ENCODE results near the gene SLC20A1. TPM values are rescaled to one million over a fixed set of nuclear protein-coding genes. Genes with fewer than 3 reads are reported as not detected.

SLC20A1 gene
- total and polyA plus RNA-seq, 4 donors = 33.0 to 47.2 (median 40.8) TPM

GRCh38 chr2:112688086-112688880 is 42.5 kb downstream of the SLC20A1 start:
- no peak for DNase-seq (ENCODE audit: low read depth in 4 of 6, low spot score in 6 of 6)
- 91% methylated on average over 12 of the region's 14 CpGs for WGBS (ENCODE audit: insufficient coverage)
- no peak overlapping the region for H3K4me3 ChIP-seq (ENCODE audit: low read depth, low read length)
- H3K4me1 ChIP-seq (ENCODE audit: control insufficient read depth, insufficient read depth, low read length) = peaks cover 4% of the 10 kb centered on the region
- H3K27me3 ChIP-seq (ENCODE audit: control insufficient read depth, insufficient read depth, low read length) = no peaks in the 10 kb centered on the region
- H3K36me3 ChIP-seq (ENCODE audit: control insufficient read depth, insufficient read depth, low read length) = no peaks in the 10 kb centered on the region
- H3K27ac ChIP-seq (ENCODE audit: low read depth, low read length) = no peak overlapping the region
- no peaks in the 10 kb centered on the region for H3K9me3 ChIP-seq (ENCODE audit: control insufficient read depth, insufficient read depth, low read length)

GRCh38 chr2:112690853-112691401 is 45.2 kb downstream of the SLC20A1 start:
- 72% methylated on average over 6 of the region's 9 CpGs for WGBS (ENCODE audit: insufficient coverage)
- H3K4me3 ChIP-seq (ENCODE audit: low read depth, low read length) = no peak overlapping the region
- H3K27ac ChIP-seq (ENCODE audit: low read depth, low read length) = no peak overlapping the region
- H3K9me3 ChIP-seq (ENCODE audit: control insufficient read depth, insufficient read depth, low read length) = no peaks in the 10 kb centered on the region
- H3K4me1 ChIP-seq (ENCODE audit: control insufficient read depth, insufficient read depth, low read length) = peaks cover 7% of the 10 kb centered on the region
- no peaks in the 10 kb centered on the region for H3K27me3 ChIP-seq (ENCODE audit: control insufficient read depth, insufficient read depth, low read length)
- H3K36me3 ChIP-seq (ENCODE audit: control insufficient read depth, insufficient read depth, low read length) = no peaks in the 10 kb centered on the region
- peak in 1 of 6 donors; percentile 43 for DNase-seq (ENCODE audit: low read depth in 4 of 6, low spot score in 6 of 6)

- DNase-seq (ENCODE audit: low read depth in 4 of 6, low spot score in 6 of 6) = peak in 2 of 6 donors; percentile 45 to 70
- Histone ChIP-seq H3K27me3 (ENCODE audit: control insufficient read depth, insufficient read depth, low read length) (no peaks in the 10 kb centered on the region), H3K9me3 (ENCODE audit: control insufficient read depth, insufficient read depth, low read length) (no peaks in the 10 kb centered on the region), H3K4me3 (ENCODE audit: low read depth, low read length) (no peak overlapping the region), H3K36me3 (ENCODE audit: control insufficient read depth, insufficient read depth, low read length) (no peaks in the 10 kb centered on the region), H3K4me1 (ENCODE audit: control insufficient read depth, insufficient read depth, low read length) (peaks cover 7% of the 10 kb centered on the region), H3K27ac (ENCODE audit: low read depth, low read length) (no peak overlapping the region)
- WGBS (ENCODE audit: insufficient coverage) = no CpG with 5 or more reads among the region's 4 CpGs
Measured at GRCh38 chr2:112691881-112692281, 46.1 kb downstream of the SLC20A1 start.

GRCh38 chr2:112692495-112692911 is 46.8 kb downstream of the SLC20A1 start:
- Histone ChIP-seq H3K27ac (ENCODE audit: low read depth, low read length) (no peak overlapping the region), H3K36me3 (ENCODE audit: control insufficient read depth, insufficient read depth, low read length) (no peaks in the 10 kb centered on the region), H3K27me3 (ENCODE audit: control insufficient read depth, insufficient read depth, low read length) (no peaks in the 10 kb centered on the region), H3K4me1 (ENCODE audit: control insufficient read depth, insufficient read depth, low read length) (peaks cover 7% of the 10 kb centered on the region), H3K9me3 (ENCODE audit: control insufficient read depth, insufficient read depth, low read length) (no peaks in the 10 kb centered on the region), H3K4me3 (ENCODE audit: low read depth, low read length) (no peak overlapping the region)
- no peak for DNase-seq (ENCODE audit: low read depth in 4 of 6, low spot score in 6 of 6)
- WGBS (ENCODE audit: insufficient coverage) = 37% methylated on average over 4 of the region's 5 CpGs

- Histone ChIP-seq H3K27ac (ENCODE audit: low read depth, low read length) (no peak overlapping the region), H3K36me3 (ENCODE audit: control insufficient read depth, insufficient read depth, low read length) (no peaks in the 10 kb centered on the region)
- WGBS (ENCODE audit: insufficient coverage) = no CpG with 5 or more reads among the region's 1 CpG
Measured at GRCh38 chr2:112692918-112693317, 47.2 kb downstream of the SLC20A1 start.

GRCh38 chr2:112693596-112693995 is 47.9 kb downstream of the SLC20A1 start:
- peaks cover 7% of the 10 kb centered on the region for H3K4me1 ChIP-seq (ENCODE audit: control insufficient read depth, insufficient read depth, low read length)
- H3K27ac ChIP-seq (ENCODE audit: low read depth, low read length) = no peak overlapping the region
- no peak for DNase-seq (ENCODE audit: low read depth in 4 of 6, low spot score in 6 of 6)
- no peaks in the 10 kb centered on the region for H3K9me3 ChIP-seq (ENCODE audit: control insufficient read depth, insufficient read depth, low read length)
- no peaks in the 10 kb centered on the region for H3K27me3 ChIP-seq (ENCODE audit: control insufficient read depth, insufficient read depth, low read length)
- H3K36me3 ChIP-seq (ENCODE audit: control insufficient read depth, insufficient read depth, low read length) = no peaks in the 10 kb centered on the region
- 95% methylated on average over 5 of the region's 9 CpGs for WGBS (ENCODE audit: insufficient coverage)
- H3K4me3 ChIP-seq (ENCODE audit: low read depth, low read length) = no peak overlapping the region

More at GRCh38 chr2:112692918-112693317, 47.2 kb downstream of the SLC20A1 start:
- no peaks in the 10 kb centered on the region for H3K9me3 ChIP-seq (ENCODE audit: control insufficient read depth, insufficient read depth, low read length)
- H3K27me3 ChIP-seq (ENCODE audit: control insufficient read depth, insufficient read depth, low read length) = no peaks in the 10 kb centered on the region
- H3K4me3 ChIP-seq (ENCODE audit: low read depth, low read length) = no peak overlapping the region
- no peak for DNase-seq (ENCODE audit: low read depth in 4 of 6, low spot score in 6 of 6)
- peaks cover 7% of the 10 kb centered on the region for H3K4me1 ChIP-seq (ENCODE audit: control insufficient read depth, insufficient read depth, low read length)

- H3K36me3 ChIP-seq (ENCODE audit: control insufficient read depth, insufficient read depth, low read length) = no peaks in the 10 kb centered on the region
- H3K27me3 ChIP-seq (ENCODE audit: control insufficient read depth, insufficient read depth, low read length) = no peaks in the 10 kb centered on the region
- peaks cover 7% of the 10 kb centered on the region for H3K4me1 ChIP-seq (ENCODE audit: control insufficient read depth, insufficient read depth, low read length)
- WGBS (ENCODE audit: insufficient coverage) = 98% methylated on average over 8 of the region's 12 CpGs
- H3K4me3 ChIP-seq (ENCODE audit: low read depth, low read length) = no peak overlapping the region
- no peaks in the 10 kb centered on the region for H3K9me3 ChIP-seq (ENCODE audit: control insufficient read depth, insufficient read depth, low read length)
- DNase-seq (ENCODE audit: low read depth in 4 of 6, low spot score in 6 of 6) = no peak
- no peak overlapping the region for H3K27ac ChIP-seq (ENCODE audit: low read depth, low read length)
Measured at GRCh38 chr2:112694182-112694581, 48.4 kb downstream of the SLC20A1 start.

GRCh38 chr2:112698834-112699515 is 53.2 kb downstream of the SLC20A1 start:
- Histone ChIP-seq H3K27me3 (ENCODE audit: control insufficient read depth, insufficient read depth, low read length) (no peaks in the 10 kb centered on the region), H3K36me3 (ENCODE audit: control insufficient read depth, insufficient read depth, low read length) (no peaks in the 10 kb centered on the region), H3K4me3 (ENCODE audit: low read depth, low read length) (no peak overlapping the region), H3K9me3 (ENCODE audit: control insufficient read depth, insufficient read depth, low read length) (no peaks in the 10 kb centered on the region), H3K4me1 (ENCODE audit: control insufficient read depth, insufficient read depth, low read length) (peaks cover 2% of the 10 kb centered on the region), H3K27ac (ENCODE audit: low read depth, low read length) (no peak overlapping the region)
- 80% methylated on average over 2 of the region's 3 CpGs for WGBS (ENCODE audit: insufficient coverage)
- DNase-seq (ENCODE audit: low read depth in 4 of 6, low spot score in 6 of 6) = no peak

- no peaks in the 10 kb centered on the region for H3K36me3 ChIP-seq (ENCODE audit: control insufficient read depth, insufficient read depth, low read length)
- H3K27me3 ChIP-seq (ENCODE audit: control insufficient read depth, insufficient read depth, low read length) = no peaks in the 10 kb centered on the region
- no peaks in the 10 kb centered on the region for H3K9me3 ChIP-seq (ENCODE audit: control insufficient read depth, insufficient read depth, low read length)
- no peak overlapping the region for H3K4me3 ChIP-seq (ENCODE audit: low read depth, low read length)
- WGBS (ENCODE audit: insufficient coverage) = 80% methylated on average over 1 of the region's 3 CpGs
- H3K4me1 ChIP-seq (ENCODE audit: control insufficient read depth, insufficient read depth, low read length) = peaks cover 2% of the 10 kb centered on the region
- no peak for DNase-seq (ENCODE audit: low read depth in 4 of 6, low spot score in 6 of 6)
- no peak overlapping the region for H3K27ac ChIP-seq (ENCODE audit: low read depth, low read length)
Measured at GRCh38 chr2:112699984-112700667, 54.4 kb downstream of the SLC20A1 start.

All from spinal cord (tissue), 10 donors.